H4 (cell line): ENCODE measurements around the gene SPTBN4. TPM values are rescaled to one million over a fixed set of nuclear protein-coding genes. Genes with fewer than 3 reads are reported as not detected.

Experiments
- DNase-seq: peaks from one replicate; pipeline ENCODE4 v3.0.0-alpha.2; 2015; ENCODE audit warnings: low spot score
- total RNA-seq: library from RNA; depleted of rRNA; stranded (reverse); fragments of >200 nt; shearing (Covaris generic); gene quantifications from 2 replicates; pipeline ENCODE4 v1.2.3, GENCODE V29; 2014

SPTBN4 gene
- total RNA-seq, 1 experiment from 2014 or later: 0.56 TPM

- DNase-seq: no peak
Measured at GRCh38 chr19:40601134-40601974, 134.6 kb downstream of the SPTBN4 start, which contains the start of gene LTBP4. TSS of gene LTBP4 (plus strand) at chr19:40601369. CDS start at chr19:40601388, 19 bp downstream.

DNA sequence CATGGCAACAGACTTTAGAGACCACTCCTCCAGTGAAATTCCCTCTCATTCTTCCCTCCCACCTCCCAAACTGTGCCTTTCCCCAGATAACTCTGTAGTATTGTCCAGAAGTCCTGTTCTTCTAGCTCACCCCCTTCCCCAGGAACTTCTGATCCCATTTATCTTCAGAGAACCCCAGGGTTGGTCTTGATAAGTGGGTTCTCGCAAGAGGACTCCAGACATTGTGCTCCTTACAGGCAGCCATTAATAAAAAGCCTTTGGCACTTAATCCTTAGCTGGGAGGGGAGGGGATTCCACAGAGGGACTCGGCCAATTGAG lies 136.2 kb downstream of the SPTBN4 start:
- DNase-seq: no peak

DNA sequence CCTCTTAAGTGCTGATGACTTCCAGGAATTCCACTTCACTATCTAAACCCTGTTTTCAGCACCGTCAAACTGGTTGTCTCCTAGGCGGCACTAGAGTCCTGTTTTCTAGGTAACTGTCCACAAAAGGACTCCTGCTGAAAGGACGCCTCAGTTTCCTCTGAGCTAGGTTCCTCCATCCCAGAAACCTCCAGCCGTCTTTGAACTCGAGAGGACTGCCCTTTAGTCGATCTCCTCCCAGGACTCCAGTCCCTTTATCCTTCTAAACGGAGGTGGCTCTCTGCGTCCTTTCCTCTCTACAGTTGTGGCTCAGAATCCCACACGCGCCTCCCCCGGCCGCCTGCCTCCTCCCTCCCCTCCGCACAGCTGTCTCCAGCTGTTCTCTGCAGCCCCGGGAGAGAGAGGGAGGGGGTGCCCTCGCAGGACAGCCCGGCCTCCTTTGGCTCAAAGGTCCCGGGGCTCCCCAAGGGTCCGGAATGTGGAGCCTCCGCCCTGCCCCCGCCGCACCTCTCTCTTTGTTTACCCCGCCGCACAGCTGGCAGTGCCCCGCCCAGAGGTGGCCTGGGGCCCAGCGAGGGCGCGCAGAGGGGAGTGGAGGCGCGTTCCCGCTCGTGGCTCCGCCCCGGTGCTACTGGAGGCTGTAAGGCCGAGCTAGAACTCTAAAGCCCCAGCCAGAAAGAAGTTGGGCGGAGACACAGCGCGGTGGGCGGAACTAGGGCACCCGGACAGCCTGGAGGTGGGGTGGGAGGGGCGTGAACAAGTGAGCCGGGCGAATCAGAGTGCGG lies 136.8 kb downstream of the SPTBN4 start:
- peak; percentile 97 for DNase-seq

- DNase-seq: no peak
Measured at GRCh38 chr19:40604171-40604646, 137.4 kb downstream of the SPTBN4 start.

DNA sequence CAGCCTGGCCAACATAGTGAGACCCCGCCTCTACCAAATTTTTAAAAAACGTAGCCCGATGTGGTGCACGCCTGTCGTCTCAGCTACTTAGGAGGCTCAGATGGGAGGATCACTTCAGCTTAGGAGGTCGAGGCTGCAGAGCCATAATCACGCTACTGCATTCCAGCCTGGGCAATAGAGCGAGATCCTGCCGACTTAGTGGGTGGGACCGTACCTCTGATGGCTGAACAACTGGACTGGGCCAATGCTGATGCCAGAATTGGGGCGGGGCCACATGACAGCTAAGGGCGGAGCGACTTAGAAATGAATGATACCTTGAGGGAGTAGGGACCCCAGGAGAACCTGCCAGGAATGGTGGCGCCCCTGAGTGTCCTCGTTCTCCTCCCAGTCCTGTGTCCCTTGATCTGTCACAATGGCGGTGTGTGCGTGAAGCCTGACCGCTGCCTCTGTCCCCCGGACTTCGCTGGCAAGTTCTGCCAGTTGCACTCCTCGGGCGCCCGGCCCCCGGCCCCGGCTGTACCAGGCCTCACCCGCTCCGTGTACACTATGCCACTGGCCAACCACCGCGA lies 137.9 kb downstream of the SPTBN4 start:
- DNase-seq: no peak

DNA sequence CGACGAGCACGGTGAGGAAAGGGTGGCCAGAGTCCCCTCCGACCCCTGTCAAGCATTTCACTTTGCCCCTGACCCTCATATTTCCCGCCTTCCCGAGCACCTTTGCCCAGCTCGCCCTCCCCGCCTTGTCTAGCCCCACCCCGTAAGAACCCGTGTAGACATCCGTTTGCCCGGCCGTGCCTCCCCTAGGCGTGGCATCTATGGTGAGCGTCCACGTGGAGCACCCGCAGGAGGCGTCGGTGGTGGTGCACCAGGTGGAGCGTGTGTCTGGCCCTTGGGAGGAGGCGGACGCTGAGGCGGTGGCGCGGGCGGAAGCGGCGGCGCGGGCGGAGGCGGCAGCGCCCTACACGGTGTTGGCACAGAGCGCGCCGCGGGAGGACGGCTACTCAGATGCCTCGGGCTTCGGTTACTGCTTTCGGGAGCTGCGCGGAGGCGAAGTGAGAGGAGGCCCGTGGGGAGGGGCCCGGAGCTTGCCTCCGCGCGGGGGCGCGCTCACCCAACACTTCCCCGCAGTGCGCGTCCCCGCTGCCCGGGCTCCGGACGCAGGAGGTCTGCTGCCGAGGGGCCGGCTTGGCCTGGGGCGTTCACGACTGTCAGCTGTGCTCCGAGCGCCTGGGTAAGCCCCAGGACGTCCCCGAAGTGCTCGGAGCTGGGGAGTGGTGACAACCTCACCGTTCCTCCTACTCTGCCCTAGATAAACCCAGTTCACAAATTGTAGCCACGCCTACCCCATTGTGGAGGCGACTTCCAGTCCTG lies 138.6 kb downstream of the SPTBN4 start:
- peak; percentile 92 for DNase-seq

DNA sequence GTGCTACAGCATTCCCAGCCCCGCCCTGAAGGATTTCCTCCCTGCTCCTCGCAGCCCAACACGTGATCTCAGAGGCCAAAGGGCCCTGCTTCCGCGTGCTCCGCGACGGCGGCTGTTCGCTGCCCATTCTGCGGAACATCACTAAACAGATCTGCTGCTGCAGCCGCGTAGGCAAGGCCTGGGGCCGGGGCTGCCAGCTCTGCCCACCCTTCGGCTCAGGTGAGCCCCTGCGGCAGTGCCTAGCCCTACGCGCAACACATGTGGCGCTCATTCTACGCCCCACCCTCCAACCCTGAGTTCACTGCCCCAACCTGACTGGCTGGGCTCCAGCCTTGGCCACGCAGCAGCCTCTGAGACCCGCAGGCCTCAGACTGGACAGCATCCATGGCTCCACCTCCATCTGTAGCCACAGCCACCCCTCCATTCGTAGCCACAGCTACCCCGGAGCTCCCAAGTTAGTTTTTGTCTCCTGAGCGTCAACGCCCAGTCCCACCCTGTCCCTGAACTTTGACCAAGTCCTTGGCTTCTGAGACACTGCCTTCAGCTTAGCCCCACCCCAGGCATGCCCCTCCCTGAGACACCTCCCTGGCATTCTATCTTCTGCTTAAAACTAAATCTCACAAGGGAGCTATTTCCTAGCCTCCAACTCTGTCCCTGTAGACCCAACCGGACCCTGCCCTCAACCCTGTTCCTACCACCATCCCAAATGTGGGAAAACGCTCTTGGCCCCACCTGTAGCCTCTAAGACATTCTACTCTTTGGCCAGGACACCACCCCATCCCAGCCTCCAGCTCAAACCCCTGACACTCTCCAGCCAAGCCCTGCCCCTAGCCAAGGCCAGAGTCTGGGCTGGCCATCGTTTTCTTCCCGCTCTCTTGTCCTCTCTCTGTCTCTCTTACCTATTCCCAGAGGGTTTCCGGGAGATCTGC lies 140.8 kb downstream of the SPTBN4 start:
- no peak for DNase-seq

DNA sequence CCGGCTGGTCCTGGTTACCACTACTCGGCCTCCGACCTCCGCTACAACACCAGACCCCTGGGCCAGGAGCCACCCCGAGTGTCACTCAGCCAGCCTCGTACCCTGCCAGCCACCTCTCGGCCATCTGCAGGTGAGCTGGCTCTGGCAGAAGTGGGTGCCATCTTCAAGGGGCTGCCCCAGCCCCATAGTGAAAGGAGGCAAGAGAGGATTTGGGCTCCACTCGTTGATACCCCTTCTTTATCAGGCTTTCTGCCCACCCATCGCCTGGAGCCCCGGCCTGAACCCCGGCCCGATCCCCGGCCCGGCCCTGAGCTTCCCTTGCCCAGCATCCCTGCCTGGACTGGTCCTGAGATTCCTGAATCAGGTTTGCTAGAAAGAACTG lies 141.4 kb downstream of the SPTBN4 start:
- DNase-seq: no peak

GRCh38 chr19:40608957-40609356 lies 142.2 kb downstream of the SPTBN4 start:
- no peak for DNase-seq

- no peak for DNase-seq
Measured at GRCh38 chr19:40609561-40610395, 143.0 kb downstream of the SPTBN4 start.

GRCh38 chr19:40610396-40611064 lies 143.7 kb downstream of the SPTBN4 start:
- no peak for DNase-seq

DNA sequence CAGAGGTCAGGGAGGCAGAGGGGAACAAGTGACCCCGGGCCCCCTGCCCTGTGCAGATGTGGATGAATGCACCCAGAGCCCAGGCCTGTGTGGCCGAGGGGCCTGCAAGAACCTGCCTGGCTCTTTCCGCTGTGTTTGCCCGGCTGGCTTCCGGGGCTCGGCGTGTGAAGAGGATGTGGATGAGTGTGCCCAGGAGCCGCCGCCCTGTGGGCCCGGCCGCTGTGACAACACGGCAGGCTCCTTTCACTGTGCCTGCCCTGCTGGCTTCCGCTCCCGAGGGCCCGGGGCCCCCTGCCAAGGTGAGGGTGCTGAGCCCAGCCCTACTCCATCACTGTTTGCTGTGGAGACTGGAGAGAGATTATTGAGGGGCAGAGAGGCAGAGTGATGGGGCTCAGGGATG lies 144.3 kb downstream of the SPTBN4 start:
- DNase-seq: no peak

- DNase-seq: no peak
Measured at GRCh38 chr19:40611900-40612698, 145.3 kb downstream of the SPTBN4 start.

GRCh38 chr19:40612831-40613689 lies 146.3 kb downstream of the SPTBN4 start:
- no peak for DNase-seq

DNA sequence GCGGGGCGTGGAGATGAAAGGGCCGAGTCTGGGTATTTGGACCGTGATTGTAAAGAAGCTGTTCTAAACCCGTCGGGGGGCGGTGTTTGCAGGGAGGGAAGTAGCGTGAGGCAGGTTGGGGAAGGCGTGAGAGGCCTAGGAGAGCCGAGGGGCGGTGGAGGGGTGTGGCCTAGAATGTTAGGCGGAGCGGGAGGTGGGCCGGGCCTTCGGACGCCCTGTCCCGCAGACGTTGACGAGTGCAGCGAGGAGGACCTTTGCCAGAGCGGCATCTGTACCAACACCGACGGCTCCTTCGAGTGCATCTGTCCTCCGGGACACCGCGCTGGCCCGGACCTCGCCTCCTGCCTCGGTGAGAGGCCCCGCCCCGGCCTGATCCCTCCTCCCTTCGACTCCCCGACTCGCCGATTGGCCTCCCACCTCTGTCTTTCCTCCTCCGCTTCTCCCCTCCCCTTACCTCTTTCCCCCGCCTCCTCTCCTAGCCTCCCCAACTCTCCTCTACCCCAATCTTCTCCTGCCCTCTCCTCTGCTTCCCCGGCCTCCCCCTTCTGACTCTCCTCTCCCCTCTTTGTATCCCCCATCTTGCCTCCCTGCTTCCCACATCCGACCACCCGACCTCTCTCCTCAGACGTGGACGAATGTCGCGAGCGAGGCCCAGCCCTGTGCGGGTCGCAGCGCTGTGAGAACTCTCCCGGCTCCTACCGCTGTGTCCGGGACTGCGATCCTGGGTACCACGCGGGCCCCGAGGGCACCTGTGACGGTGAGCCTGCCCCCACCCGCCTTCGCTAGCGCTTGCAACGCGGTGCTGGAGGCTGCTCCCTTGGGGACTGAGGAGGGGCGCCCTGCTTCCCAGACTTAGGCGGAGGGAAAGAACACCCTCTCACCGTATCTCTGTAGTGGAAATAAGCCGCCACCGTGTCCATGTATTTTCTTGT lies 147.2 kb downstream of the SPTBN4 start:
- DNase-seq: no peak
